ENCODE data around the gene MVB12B.

DNA sequence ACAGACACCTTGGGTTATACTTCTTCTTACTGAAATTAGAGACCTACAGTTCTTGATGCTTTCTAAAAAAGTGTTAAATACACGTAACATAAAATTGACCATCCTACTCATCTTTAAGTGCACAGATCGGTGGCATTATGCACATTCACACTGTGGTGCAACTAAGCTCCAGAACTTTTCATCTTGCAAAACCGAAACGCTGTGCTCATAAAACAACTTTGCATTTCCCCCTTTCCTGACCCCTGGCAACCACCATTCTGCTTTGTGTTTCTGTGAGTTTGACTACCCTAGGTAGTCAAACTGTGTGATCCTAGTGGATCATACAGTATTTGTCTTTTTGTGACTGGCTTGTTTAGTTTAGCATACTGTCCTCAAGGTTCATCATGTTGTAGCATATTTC lies 3.9 kb downstream of the MVB12B start:
- TF ChIP-seq POLR2A (IDR thresholded peaks at IDR 0.05; ENCODE audit: control extremely low read depth in 1 of 2, low read depth in 2 of 2, low read length in 2 of 2) = no peak
- TF ChIP-seq CBX8 (IDR thresholded peaks at IDR 0.05; ENCODE audit: borderline replicate concordance, low read depth, low read length) = no peak
- TF ChIP-seq YY1 (IDR thresholded peaks at IDR 0.05; ENCODE audit: low read depth, low read length) = no peak
